HepG2 (cell line): ENCODE measurements around the gene RILPL1.
"Not testable (repeated sequence)": the region's sequence is repeated elsewhere in the genome, so short reads cannot be mapped to it uniquely, and the experiment has no call there.

Experiments
- ATAD3A ChIP-seq: sonication (generic); formaldehyde crosslinking; IDR thresholded peaks from 2 replicates; pipeline ENCODE4 v1.4.0; 2020; ENCODE audit warnings: missing genetic modification reagents
- BCL3 ChIP-seq: sonication (generic); formaldehyde crosslinking; IDR thresholded peaks from 2 replicates; pipeline ENCODE4 v1.5.1; 2020; ENCODE audit warnings: mild to moderate bottlenecking, missing genetic modification reagents, moderate library complexity
- CBX5 ChIP-seq: sonication (generic); formaldehyde crosslinking; IDR thresholded peaks from 2 replicates; pipeline ENCODE4 v1.4.0; 2020; ENCODE audit warnings: missing genetic modification reagents, borderline replicate concordance
- CTCF ChIP-seq: sonication (generic); formaldehyde crosslinking; IDR thresholded peaks from 2 replicates; pipeline ENCODE4 v1.5.0; 2020; ENCODE audit warnings: mild to moderate bottlenecking, missing genetic modification reagents, moderate library complexity
- E2F1 ChIP-seq: sonication (generic); formaldehyde crosslinking; IDR thresholded peaks from 2 replicates; pipeline ENCODE4 v1.5.0; 2020; ENCODE audit warnings: missing genetic modification reagents
- EZH2 ChIP-seq: conservative IDR thresholded peaks from 2 replicates; pipeline ENCODE4 v1.6.1; 2012; ENCODE audit warnings: mild to moderate bottlenecking, low read depth, low read length, moderate library complexity
- HOXA3 ChIP-seq: sonication (generic); formaldehyde crosslinking; IDR thresholded peaks from 2 replicates; pipeline ENCODE4 v1.5.0; 2020; ENCODE audit warnings: missing genetic modification reagents
- NFRKB ChIP-seq: fragments of 450-650 bp; IDR thresholded peaks from 2 replicates; pipeline ENCODE4 v1.6.1; 2017
- REST ChIP-seq, 2 experiments: IDR thresholded peaks; 2 replicates each; pipeline ENCODE4 v1.6.1; 2011 to 2012; ENCODE audit warnings: low read length in 2 of 2, borderline replicate concordance in 1 of 2, low read depth in 1 of 2, mild to moderate bottlenecking in 1 of 2, moderate library complexity in 1 of 2
- SOX5 ChIP-seq: IDR thresholded peaks from 2 replicates; pipeline ENCODE4 v1.6.1; 2016; ENCODE audit warnings: borderline replicate concordance
- USF2 ChIP-seq, 2 experiments: sonication (generic) in 1 of 2; formaldehyde crosslinking in 1 of 2; IDR thresholded peaks; 2 replicates each; pipeline versions ENCODE4 v1.5.1 to v1.6.1; 2011 to 2020; ENCODE audit warnings: borderline replicate concordance in 1 of 2, low read depth in 1 of 2, low read length in 1 of 2, mild to moderate bottlenecking in 1 of 2, missing genetic modification reagents in 1 of 2, moderate library complexity in 1 of 2
- ZMAT5 ChIP-seq: sonication (generic); formaldehyde crosslinking; IDR thresholded peaks from 2 replicates; pipeline ENCODE4 v1.5.0; 2020; ENCODE audit warnings: mild to moderate bottlenecking, low read depth, missing genetic modification reagents, borderline replicate concordance
- ZNF143 ChIP-seq: sonication (generic); formaldehyde crosslinking; IDR thresholded peaks from 2 replicates; pipeline ENCODE4 v1.4.0; 2020; ENCODE audit warnings: missing genetic modification reagents
- ZNF704 ChIP-seq: sonication (generic); formaldehyde crosslinking; IDR thresholded peaks from 2 replicates; pipeline ENCODE4 v1.8.1; 2023; ENCODE audit warnings: mild to moderate bottlenecking, inconsistent platforms, moderate library complexity, missing genetic modification reagents, borderline replicate concordance

- TF ChIP-seq ZNF704 (CRISPR knock-in tag); E2F1; ZNF143 (CRISPR knock-in tag); ZMAT5 (CRISPR knock-in tag); NFRKB; CBX5 (CRISPR knock-in tag); ATAD3A (CRISPR knock-in tag); CTCF; HOXA3 (CRISPR knock-in tag); EZH2; REST (IDR thresholded peaks at IDR 0.05; ENCODE audit: borderline replicate concordance in 1 of 2, low read depth in 1 of 2, low read length in 2 of 2); SOX5 (CRISPR knock-in tag); BCL3 (CRISPR knock-in tag); USF2 (IDR thresholded peaks at IDR 0.05; ENCODE audit: low read depth, low read length); USF2 (CRISPR knock-in tag; IDR thresholded peaks at IDR 0.05; ENCODE audit: borderline replicate concordance): not testable (repeated sequence)
These were observed 101.3 kb downstream of the RILPL1 start for GRCh38 chr12:123431951-123432817.
